Cerebellar nuclear complex (tissue), 1 donor: ENCODE data around the gene FNIP2.
"Not testable (repeated sequence)": the region's sequence is repeated elsewhere in the genome, so short reads cannot be mapped to it uniquely, and the experiment has no call there.

Source experiments
- DNase-seq, 2 experiments: peaks; one replicate each; lab custom pipeline; 2025; lab: John Stamatoyannopoulos, UW

The FNIP2 gene

GRCh38 chr4:158915683-158916241 lies 146.9 kb downstream of the FNIP2 start:
- no peak for DNase-seq

- not testable (repeated sequence) for DNase-seq
Measured at GRCh38 chr4:158920452-158920996, 151.7 kb downstream of the FNIP2 start.

GRCh38 chr4:158927774-158928173 lies 158.9 kb downstream of the FNIP2 start:
- DNase-seq: not testable (repeated sequence)

- DNase-seq: no peak
Measured at GRCh38 chr4:158929939-158930638, 161.3 kb downstream of the FNIP2 start.

GRCh38 chr4:158930639-158930972 lies 161.8 kb downstream of the FNIP2 start:
- no peak for DNase-seq

GRCh38 chr4:158933236-158933635 lies 164.4 kb downstream of the FNIP2 start:
- DNase-seq: no peak

- no peak for DNase-seq
Measured at GRCh38 chr4:158934996-158935669, 166.3 kb downstream of the FNIP2 start.

- no peak for DNase-seq
Measured at GRCh38 chr4:158936238-158936637, 167.4 kb downstream of the FNIP2 start.

GRCh38 chr4:158938220-158939044 lies 169.6 kb downstream of the FNIP2 start:
- DNase-seq: no peak

- DNase-seq: no peak
Measured at GRCh38 chr4:158940271-158940670, 171.4 kb downstream of the FNIP2 start.

- no peak for DNase-seq
Measured at GRCh38 chr4:158941321-158941720, 172.5 kb downstream of the FNIP2 start.

GRCh38 chr4:158941895-158942294 lies 173.1 kb downstream of the FNIP2 start:
- DNase-seq: no peak

- no peak for DNase-seq
Measured at GRCh38 chr4:158945529-158946108, 176.8 kb downstream of the FNIP2 start.

- DNase-seq: no peak
Measured at GRCh38 chr4:158946825-158947224, 178.0 kb downstream of the FNIP2 start.

- DNase-seq: no peak
Measured at GRCh38 chr4:158948071-158948470, 179.2 kb downstream of the FNIP2 start.

GRCh38 chr4:158949099-158949498 lies 180.3 kb downstream of the FNIP2 start:
- DNase-seq: no peak

- DNase-seq: not testable (repeated sequence)
Measured at GRCh38 chr4:158952221-158952774, 183.5 kb downstream of the FNIP2 start.

- DNase-seq: not testable (repeated sequence)
Measured at GRCh38 chr4:158956345-158956744, 187.5 kb downstream of the FNIP2 start.

- not testable (repeated sequence) for DNase-seq
Measured at GRCh38 chr4:158956918-158957317, 188.1 kb downstream of the FNIP2 start.
